ES-I3 (cell line): ENCODE measurements around the gene OGFOD3.

Source experiments
- H3K36me3 ChIP-seq: 2 replicates; pipeline ENCODE4 v1.6.1; 2013; ENCODE audit warnings: mild to moderate bottlenecking, low read length, control low read depth, moderate library complexity; ENCODE audit not compliant: insufficient read depth
- H3K4me1 ChIP-seq: 2 replicates; pipeline ENCODE4 v1.6.1; 2013; ENCODE audit warnings: mild to moderate bottlenecking, control low read depth, low read length; ENCODE audit not compliant: insufficient read depth
- H3K9ac ChIP-seq: 2 replicates; pipeline ENCODE4 v1.6.1; 2013; ENCODE audit warnings: low read depth, mild to moderate bottlenecking, low read length, moderate library complexity
- H3K9me3 ChIP-seq: 2 replicates; pipeline ENCODE4 v1.6.1; 2013; ENCODE audit warnings: mild to moderate bottlenecking, low read length, moderate library complexity; ENCODE audit not compliant: control insufficient read depth, insufficient read depth

Gene OGFOD3

DNA sequence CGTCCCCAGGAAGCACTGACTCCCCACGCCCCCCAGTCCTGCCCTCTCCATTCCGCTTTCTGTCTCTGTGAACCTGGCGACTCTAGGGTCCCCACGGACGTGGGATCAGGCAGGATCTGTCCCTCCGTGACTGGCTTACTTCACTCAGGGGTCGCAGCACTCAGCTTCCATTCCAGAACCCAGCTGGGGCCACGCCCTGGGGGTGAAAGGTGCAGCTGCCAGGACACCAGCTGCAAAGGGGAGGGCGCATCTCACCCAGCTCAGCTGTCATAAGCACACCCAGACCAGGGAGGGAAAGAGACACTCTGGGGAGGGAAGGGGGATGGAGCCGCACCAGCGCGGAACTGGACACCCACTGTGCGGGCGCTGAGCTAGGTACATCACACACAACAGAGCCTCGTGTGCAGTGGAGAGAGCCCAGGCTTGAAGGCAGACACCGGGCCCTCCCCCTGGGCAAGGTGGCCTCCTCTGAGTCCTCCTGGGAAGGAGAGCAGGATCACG lies 18.7 kb downstream of the OGFOD3 start:
- Histone ChIP-seq H3K4me1 (no peaks in the 10 kb centered on the region), H3K36me3 (peaks cover 3% of the 10 kb centered on the region; the same call in 1 of the 2 replicates), H3K9ac (no peak overlapping the region), H3K9me3 (no peaks in the 10 kb centered on the region)

DNA sequence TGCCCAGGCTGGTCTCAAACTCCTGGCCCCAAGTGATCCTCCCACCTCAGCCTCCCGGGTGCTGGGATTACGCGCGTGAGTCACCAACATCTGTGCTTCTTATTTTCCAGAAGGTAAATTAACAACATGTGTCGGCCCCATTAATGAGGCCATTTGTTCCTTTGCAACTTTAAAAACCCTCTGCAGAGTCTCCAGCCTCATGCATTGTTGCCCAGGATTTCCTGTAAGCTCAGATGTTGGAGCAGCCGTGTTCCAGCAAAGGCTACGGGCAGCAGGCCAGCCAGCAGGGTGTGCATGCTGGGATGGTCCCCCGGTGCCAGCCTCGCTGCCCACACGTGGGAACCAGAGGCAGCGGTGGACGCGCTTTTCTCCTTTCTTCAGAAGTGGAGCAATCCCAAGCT lies 19.3 kb downstream of the OGFOD3 start:
- H3K36me3 ChIP-seq, result peaks cover 3% of the 10 kb centered on the region; the same call in 1 of the 2 replicates
- H3K4me1 ChIP-seq, result no peaks in the 10 kb centered on the region
- no peaks in the 10 kb centered on the region for H3K9me3 ChIP-seq
- H3K9ac ChIP-seq, result no peak overlapping the region

DNA sequence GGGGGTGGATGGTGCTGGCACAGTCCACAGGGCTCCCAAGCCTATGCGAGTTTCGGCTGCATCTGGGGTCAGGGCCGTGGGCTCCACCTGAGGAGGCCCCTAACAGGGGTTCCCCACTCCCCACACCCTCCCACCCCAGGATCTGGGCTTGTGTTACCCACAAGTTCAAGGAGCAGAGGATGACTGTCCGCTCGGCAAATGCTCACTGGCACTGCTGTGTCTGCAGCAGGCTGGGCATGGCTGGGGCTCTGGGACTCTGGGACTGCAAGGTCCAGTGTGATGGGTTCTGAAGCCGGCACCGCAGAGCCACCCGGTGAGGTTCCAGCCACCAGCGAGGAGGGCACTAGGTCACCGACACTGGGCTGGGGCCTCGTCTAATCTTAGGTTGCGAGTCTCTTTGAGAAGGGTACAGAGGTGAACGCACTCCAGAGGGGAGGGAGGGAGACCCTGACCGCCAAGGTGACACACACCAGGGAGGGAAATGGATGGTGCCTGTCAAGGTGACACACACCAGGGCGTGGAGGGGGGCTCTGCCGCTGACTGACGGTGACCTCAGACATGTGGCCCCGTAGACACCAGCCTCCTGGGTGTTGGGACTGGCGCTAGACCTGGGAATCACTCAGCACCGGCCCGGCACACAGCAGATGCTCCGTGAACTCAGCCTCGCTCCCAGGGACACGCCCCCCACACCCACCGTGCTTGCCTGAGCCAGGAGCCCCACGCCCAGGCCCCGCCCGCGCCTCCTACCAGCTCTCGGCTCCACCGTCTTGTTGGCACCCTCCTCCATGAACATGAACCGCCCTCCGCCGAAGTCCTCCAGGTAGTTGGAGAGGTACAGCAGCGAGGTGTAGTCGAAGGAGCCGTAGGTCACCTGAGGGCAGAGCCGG lies 20.7 kb downstream of the OGFOD3 start:
- Histone ChIP-seq H3K4me1 (no peaks in the 10 kb centered on the region), H3K9me3 (no peaks in the 10 kb centered on the region), H3K9ac (no peak overlapping the region), H3K36me3 (peaks cover 3% of the 10 kb centered on the region; the same call in 1 of the 2 replicates)

DNA sequence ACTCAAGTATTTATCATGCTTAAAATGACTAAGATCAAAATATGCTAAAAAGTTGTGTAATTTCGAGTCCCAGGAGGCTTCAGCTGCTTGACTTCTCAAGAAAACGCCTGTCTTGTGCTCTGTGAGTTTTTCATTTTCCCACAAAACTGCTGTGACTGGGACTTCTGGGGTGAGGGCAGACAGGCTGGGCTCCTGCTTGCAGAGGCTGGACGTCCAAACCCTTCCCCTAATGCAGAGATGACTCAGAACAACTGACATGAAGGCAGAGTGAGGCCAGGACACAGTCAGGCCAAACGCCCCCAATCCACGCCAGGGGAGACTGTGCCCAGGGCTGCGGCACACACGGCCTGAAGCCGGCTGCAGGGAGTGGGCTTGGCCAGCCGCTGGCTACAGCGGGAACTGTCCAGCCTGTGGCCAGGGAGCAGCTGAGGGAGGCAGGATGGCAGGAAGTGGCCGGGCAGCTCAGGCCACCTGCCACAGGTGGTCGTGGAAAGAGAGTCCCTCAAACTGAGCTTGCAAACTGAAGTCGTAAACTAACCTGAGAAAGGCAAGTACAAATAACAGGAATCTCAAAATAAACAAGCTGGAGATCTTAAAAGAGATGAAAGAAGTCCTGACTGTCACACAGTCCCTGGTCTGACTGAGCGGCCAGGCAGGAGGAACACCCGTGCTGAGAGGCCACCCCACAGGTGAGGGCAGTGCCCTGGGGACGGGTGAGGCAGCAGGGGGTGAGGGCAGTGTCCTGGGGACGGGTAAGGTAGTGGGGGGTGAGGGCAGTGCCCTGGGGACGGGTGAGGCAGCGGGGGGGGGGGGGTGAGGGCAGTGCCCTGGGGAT lies 21.6 kb downstream of the OGFOD3 start:
- Histone ChIP-seq H3K4me1 (no peaks in the 10 kb centered on the region), H3K9me3 (no peaks in the 10 kb centered on the region), H3K9ac (no peak overlapping the region), H3K36me3 (peaks cover 3% of the 10 kb centered on the region; the same call in 1 of the 2 replicates)

DNA sequence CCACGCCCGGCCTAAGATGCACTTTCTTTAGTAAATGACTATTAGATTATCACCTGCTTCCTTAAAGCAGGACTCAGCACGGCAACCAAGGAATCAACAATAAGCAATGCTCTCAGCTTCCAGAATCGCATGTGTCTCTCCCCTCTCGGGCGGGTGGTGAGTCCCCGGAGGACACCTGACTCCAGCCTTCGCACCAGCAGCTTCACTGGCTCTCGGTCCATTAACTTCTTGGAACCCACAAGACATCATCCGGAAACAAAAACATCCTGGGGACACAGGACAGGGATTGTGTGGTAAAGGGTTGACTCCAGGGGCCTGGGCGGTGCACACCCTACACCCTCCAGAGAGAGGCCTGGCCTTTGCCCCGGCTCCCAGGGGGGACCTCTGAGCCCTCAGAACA lies 24.1 kb downstream of the OGFOD3 start:
- Histone ChIP-seq H3K9ac (no peak overlapping the region), H3K4me1 (no peaks in the 10 kb centered on the region), H3K36me3 (no peaks in the 10 kb centered on the region), H3K9me3 (no peaks in the 10 kb centered on the region)

DNA sequence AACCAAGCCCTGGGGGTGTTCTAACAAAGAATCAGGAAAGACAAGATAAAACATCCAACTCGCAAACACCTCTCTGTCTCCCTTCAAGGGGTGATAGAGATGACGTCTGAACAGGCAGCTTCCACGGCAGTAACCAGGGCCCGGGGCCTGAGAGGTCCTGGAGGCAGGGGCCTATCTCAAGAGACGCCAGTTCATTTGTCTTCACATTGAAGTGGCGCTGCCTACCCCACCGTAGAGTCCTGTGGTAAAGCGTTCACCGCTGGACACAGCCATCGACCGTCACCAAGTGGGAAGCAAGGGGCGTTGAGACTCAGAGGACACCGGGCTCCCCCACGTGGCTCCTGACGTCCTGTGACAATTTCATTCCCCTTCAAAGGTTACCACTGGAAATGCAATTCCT lies 25.4 kb downstream of the OGFOD3 start:
- Histone ChIP-seq H3K9ac (no peak overlapping the region), H3K36me3 (no peaks in the 10 kb centered on the region), H3K4me1 (no peaks in the 10 kb centered on the region), H3K9me3 (no peaks in the 10 kb centered on the region)

- H3K9ac ChIP-seq, result no peak overlapping the region
- H3K4me1 ChIP-seq, result no peaks in the 10 kb centered on the region
- no peaks in the 10 kb centered on the region for H3K9me3 ChIP-seq
- no peaks in the 10 kb centered on the region for H3K36me3 ChIP-seq
Observed at GRCh38 chr17:82392209-82392920, 26.0 kb downstream of the OGFOD3 start.

DNA sequence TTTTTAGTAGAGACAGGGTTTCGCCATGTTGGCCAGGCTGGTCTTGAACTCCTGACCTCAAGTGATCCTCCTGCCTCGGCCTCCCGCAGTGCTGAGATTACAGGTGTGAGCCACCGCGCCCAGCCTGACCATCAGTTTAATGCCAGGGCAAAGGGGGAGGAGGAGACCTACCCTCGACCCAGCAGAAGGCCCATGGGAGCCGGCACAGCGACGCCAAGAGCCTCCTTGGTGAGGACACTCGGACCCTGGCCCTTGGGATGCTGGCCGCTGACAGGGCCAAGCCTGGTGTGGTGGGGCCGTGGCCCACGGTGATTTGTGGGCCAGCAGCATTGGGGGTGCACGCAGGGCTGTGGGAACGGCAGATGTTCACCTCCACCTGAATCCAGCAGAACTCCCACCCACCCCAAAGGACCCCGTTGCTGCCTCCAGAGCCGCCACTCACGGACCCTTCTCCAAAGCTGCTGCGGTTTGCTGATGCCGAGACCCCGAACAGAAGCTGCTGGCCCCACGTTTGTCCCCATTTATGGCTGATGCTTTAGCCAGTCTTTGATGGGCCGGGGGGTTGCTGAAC lies 26.8 kb downstream of the OGFOD3 start:
- no peak overlapping the region for H3K9ac ChIP-seq
- H3K36me3 ChIP-seq, result no peaks in the 10 kb centered on the region
- H3K4me1 ChIP-seq, result no peaks in the 10 kb centered on the region
- H3K9me3 ChIP-seq, result no peaks in the 10 kb centered on the region

- no peaks in the 10 kb centered on the region for H3K9me3 ChIP-seq
- H3K9ac ChIP-seq, result no peak overlapping the region
- H3K36me3 ChIP-seq, result no peaks in the 10 kb centered on the region
- H3K4me1 ChIP-seq, result no peaks in the 10 kb centered on the region; the same call in 1 of the 2 replicates
Observed at GRCh38 chr17:82390860-82391435, 27.4 kb downstream of the OGFOD3 start.

- H3K9ac ChIP-seq, result no peak overlapping the region
Observed at GRCh38 chr17:82390015-82390859, 28.1 kb downstream of the OGFOD3 start.

GRCh38 chr17:82389379-82389778 lies 29.0 kb downstream of the OGFOD3 start:
- Histone ChIP-seq H3K9me3 (no peaks in the 10 kb centered on the region), H3K9ac (no peak overlapping the region), H3K36me3 (no peaks in the 10 kb centered on the region)

More at GRCh38 chr17:82390015-82390859, 28.1 kb downstream of the OGFOD3 start:
- no peaks in the 10 kb centered on the region for H3K36me3 ChIP-seq
- H3K9me3 ChIP-seq, result no peaks in the 10 kb centered on the region
- peaks cover 4% of the 10 kb centered on the region; the same call in 1 of the 2 replicates for H3K4me1 ChIP-seq

GRCh38 chr17:82388922-82389283 lies 29.5 kb downstream of the OGFOD3 start:
- H3K9ac ChIP-seq, result no peak overlapping the region
- peaks cover 10% of the 10 kb centered on the region; the same call in 1 of the 2 replicates for H3K4me1 ChIP-seq
- no peaks in the 10 kb centered on the region for H3K36me3 ChIP-seq
- no peaks in the 10 kb centered on the region for H3K9me3 ChIP-seq

More at GRCh38 chr17:82389379-82389778, 29.0 kb downstream of the OGFOD3 start:
- peaks cover 10% of the 10 kb centered on the region; the same call in 1 of the 2 replicates for H3K4me1 ChIP-seq
